ENCODE measurements around the gene SNAPC3. TPM values are rescaled to one million over a fixed set of nuclear protein-coding genes. Genes with fewer than 3 reads are reported as not detected.
A peak's percentile ranks its signal among the peaks of the same experiment; 100 is the strongest.

Gene SNAPC3
- total RNA-seq, 5 donors from 2014 or later (not counting 1 experiment from before 2014, with no cell fraction given): 11.3 to 32.4 (median 25.6) TPM

DNA sequence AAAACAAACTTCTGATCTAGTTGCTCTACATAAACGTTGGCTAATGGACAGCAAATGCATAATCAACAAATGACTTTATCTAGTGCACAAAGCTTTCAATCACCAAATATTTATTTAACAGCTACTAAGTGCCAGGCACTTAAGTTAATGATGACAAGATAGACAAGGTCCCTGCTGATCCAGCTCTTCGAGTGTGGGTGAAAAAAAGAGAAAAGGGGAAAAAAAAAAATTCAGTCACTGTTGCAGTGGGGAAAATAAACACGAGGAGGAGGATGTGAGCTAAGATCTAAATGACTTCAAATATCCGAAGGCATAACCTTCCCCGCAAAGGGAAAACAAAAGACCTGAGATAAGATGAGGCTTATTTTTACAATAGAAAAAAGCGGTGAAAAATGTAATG lies 78.5 kb downstream of the SNAPC3 start:
- H3K4me1 ChIP-seq (ENCODE audit: control insufficient read depth in 1 of 2, extremely low read depth in 1 of 2, insufficient read depth in 2 of 2, low read length in 2 of 2): peaks cover 15 to 26% of the 10 kb centered on the region in 2 experiments
- peaks cover 16 to 41% of the 10 kb centered on the region in 2 donors for H3K36me3 ChIP-seq (ENCODE audit: control insufficient read depth in 2 of 2, extremely low read depth in 1 of 2, insufficient read depth in 1 of 2, low read length in 1 of 2)
- H3K4me3 ChIP-seq (ENCODE audit: control insufficient read depth in 1 of 2, extremely low read depth in 1 of 2, low read length in 1 of 2): no peak overlapping the region
- H3K9me3 ChIP-seq: no peaks in the 10 kb centered on the region
- WGBS (ENCODE audit: insufficient coverage): 58% methylated on average over 3 of the region's 6 CpGs
- Mint-ChIP-seq H3K4me1 (peaks cover 73 to 77% (median 74%) of the 10 kb centered on the region in 3 donors), H3K4me3 (peak overlapping the region; percentile 2 to 44 (median 23)), H3K27me3 (no peaks in the 10 kb centered on the region), H3K9me3 (no peaks in the 10 kb centered on the region), H3K27ac (peak overlapping the region; percentile 50 to 57), H3K36me3 (peaks cover 42% of the 10 kb centered on the region)
- no peak overlapping the region for H3K27ac ChIP-seq (ENCODE audit: low read length)
- no peaks in the 10 kb centered on the region for H3K27me3 ChIP-seq (replicated peaks in 1 of 2; ENCODE audit: control insufficient read depth in 2 of 2, extremely low read depth in 1 of 2, insufficient read depth in 2 of 2, low read length in 1 of 2)
- ChIA-PET POLR2A (interaction anchor here (0.7 to 1.2 kb wide), 4 partner anchors 12 to 52 kb away, joined by 3 to 7 read pairs (median 4); partner anchors contain the start of gene CCDC171 (in 2 of the 2)), CTCF (interaction anchor here (0.6 to 1.3 kb wide), 7 partner anchors 13 to 191 kb away, joined by 3 to 9 read pairs (median 4); no protein-coding TSS in a partner anchor)
- ATAC-seq (replicated peaks in 1 of 4) (peak in 1 of 4 experiments; percentile 46), DNase-seq (peak in 1 of 35 experiments; percentile 34)

DNA sequence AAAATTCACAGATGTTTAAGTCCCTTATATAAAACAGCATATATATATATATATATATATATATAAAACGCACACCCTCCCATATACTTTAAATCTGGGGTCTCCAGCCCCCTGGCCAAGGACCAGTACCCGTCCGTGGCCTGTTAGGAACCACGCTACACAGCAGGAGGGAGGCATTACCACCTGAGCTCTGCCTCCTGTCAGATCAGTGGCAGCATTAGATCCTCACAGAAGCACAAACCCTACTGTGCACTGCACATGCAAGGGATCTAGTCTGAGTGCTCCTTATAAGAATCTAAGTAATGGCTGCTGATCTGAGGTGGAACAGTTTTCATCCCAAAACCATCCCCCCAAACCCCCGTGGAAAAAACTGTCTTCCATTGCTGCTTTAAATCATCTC lies 79.1 kb downstream of the SNAPC3 start:
- peak overlapping the region in 1 of 3 donors; percentile 8 for H3K4me3 Mint-ChIP-seq
- H3K4me1 ChIP-seq (ENCODE audit: control insufficient read depth in 1 of 2, extremely low read depth in 1 of 2, insufficient read depth in 2 of 2, low read length in 2 of 2): peaks cover 15 to 26% of the 10 kb centered on the region in 2 experiments
- no peak overlapping the region for H3K27ac Mint-ChIP-seq

DNA sequence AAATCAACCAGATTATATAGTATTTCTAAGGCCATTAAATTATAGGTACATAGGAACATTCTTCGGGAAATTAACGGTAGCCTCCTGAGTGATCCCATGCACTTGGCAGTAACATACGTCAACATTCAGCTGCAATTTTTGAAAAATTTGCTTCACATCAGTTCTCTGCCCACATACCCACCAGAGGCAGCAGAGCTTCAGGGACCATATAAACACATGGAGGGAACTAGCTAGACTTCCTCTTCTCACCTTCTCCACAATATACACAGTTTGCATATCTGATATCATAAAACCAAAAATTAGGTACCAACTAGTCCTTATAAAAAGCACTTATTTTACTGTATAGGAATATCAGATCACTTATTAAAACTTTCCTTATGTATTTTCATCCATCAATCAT lies 83.2 kb downstream of the SNAPC3 start:
- Mint-ChIP-seq H3K4me1 (peaks cover 69 to 74% (median 72%) of the 10 kb centered on the region in 3 donors), H3K36me3 (peaks cover 40% of the 10 kb centered on the region), H3K27me3 (no peaks in the 10 kb centered on the region), H3K4me3 (peak overlapping the region in 1 of 3 donors; percentile 27), H3K27ac (no peak overlapping the region), H3K9me3 (no peaks in the 10 kb centered on the region)
- no peak for ATAC-seq (replicated peaks in 1 of 4)
- peak in 1 of 35 experiments; percentile 26 for DNase-seq
- Histone ChIP-seq H3K4me1 (ENCODE audit: control insufficient read depth in 1 of 2, extremely low read depth in 1 of 2, insufficient read depth in 2 of 2, low read length in 2 of 2) (peaks cover 19 to 23% of the 10 kb centered on the region in 2 experiments), H3K27me3 (replicated peaks in 1 of 2; ENCODE audit: control insufficient read depth in 2 of 2, extremely low read depth in 1 of 2, insufficient read depth in 2 of 2, low read length in 1 of 2) (no peaks in the 10 kb centered on the region), H3K36me3 (ENCODE audit: control insufficient read depth in 2 of 2, extremely low read depth in 1 of 2, insufficient read depth in 1 of 2, low read length in 1 of 2) (peaks cover 8 to 43% of the 10 kb centered on the region in 2 donors), H3K4me3 (ENCODE audit: control insufficient read depth in 1 of 2, extremely low read depth in 1 of 2, low read length in 1 of 2) (no peak overlapping the region), H3K27ac (ENCODE audit: low read length) (no peak overlapping the region), H3K9me3 (no peaks in the 10 kb centered on the region)
- WGBS (ENCODE audit: insufficient coverage): 88% methylated on average over 3 of the region's 3 CpGs
- CTCF ChIA-PET: interaction anchor here (0.5 to 1.8 kb wide), 4 partner anchors 10 to 100 kb away, joined by 3 to 9 read pairs (median 4); partner anchors contain the start of gene CCDC171 (in 1 of the 2)
- POLR2A ChIA-PET: no interaction called here

More for the DNA sequence above, 79.1 kb downstream of the SNAPC3 start:
- no peaks in the 10 kb centered on the region for H3K27me3 ChIP-seq (replicated peaks in 1 of 2; ENCODE audit: control insufficient read depth in 2 of 2, extremely low read depth in 1 of 2, insufficient read depth in 2 of 2, low read length in 1 of 2)
- Mint-ChIP-seq H3K27me3 (no peaks in the 10 kb centered on the region), H3K4me1 (peaks cover 73 to 77% (median 74%) of the 10 kb centered on the region in 3 donors), H3K36me3 (peaks cover 44% of the 10 kb centered on the region), H3K9me3 (no peaks in the 10 kb centered on the region)
- ATAC-seq (replicated peaks in 1 of 4) (no peak), DNase-seq (no peak)
- ChIA-PET POLR2A (interaction anchor here (0.7 to 1.2 kb wide), 2 partner anchors 51 kb away, joined by 3 read pairs; partner anchors contain the start of gene CCDC171 (in 2 of the 2)), CTCF (interaction anchor here (0.7 to 1.0 kb wide), 3 partner anchors 46 to 192 kb away, joined by 3 to 4 read pairs (median 3); no protein-coding TSS in a partner anchor)
- no CpG with 5 or more reads among the region's 5 CpGs for WGBS (ENCODE audit: insufficient coverage)
- H3K36me3 ChIP-seq (ENCODE audit: control insufficient read depth in 2 of 2, extremely low read depth in 1 of 2, insufficient read depth in 1 of 2, low read length in 1 of 2): peaks cover 16 to 47% of the 10 kb centered on the region in 2 donors
- no peak overlapping the region for H3K4me3 ChIP-seq (ENCODE audit: control insufficient read depth in 1 of 2, extremely low read depth in 1 of 2, low read length in 1 of 2)
- H3K27ac ChIP-seq (ENCODE audit: low read length): no peak overlapping the region
- no peaks in the 10 kb centered on the region for H3K9me3 ChIP-seq

DNA sequence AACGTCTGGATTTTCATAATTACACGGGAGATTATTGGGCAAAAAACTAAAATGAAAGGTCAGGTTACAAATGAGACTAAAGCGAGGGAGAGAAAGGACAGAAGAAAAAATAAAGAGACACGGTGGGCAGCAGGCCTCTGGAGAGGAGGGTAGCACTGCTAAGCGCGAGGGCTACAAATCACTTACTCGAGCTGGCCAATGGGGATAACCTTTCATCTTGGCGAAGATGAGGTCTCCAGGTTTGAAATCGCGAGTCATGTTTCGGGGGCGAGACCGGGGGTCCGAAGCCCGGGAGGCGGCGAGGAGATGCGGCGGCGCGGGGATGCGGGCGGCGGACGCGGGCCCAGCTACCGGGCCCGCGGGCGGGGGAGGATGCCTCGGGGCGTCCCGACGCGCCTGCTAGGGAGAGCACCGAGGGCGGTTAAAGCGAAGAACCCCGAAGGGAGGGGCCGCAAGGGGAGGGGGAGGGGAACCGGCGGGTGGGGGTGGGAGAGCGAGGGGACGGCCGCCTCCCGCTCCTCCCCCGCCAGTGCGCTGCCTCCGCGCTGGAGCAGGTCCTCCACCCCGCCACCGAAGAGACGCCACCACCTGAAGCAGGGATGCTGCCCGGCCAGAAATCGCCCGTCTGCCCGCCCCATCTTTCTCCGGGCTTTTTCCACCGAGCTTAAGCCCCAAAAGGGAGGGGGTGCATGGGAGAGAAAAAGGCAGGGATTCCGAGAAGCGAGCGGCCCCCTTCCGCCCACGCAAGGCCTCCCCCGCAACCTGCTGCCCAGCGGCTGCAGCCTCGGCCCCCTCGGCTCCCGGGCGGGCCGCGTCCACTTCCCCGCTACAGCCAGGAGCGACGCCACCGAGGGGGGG lies 87.5 kb downstream of the SNAPC3 start:
- H3K27ac Mint-ChIP-seq: peak overlapping the region; percentile 94 to 95
- peaks cover 22% of the 10 kb centered on the region for H3K36me3 Mint-ChIP-seq
- peak; percentile 52 to 58 (median 54) for ATAC-seq (replicated peaks in 1 of 4)
- H3K27me3 Mint-ChIP-seq: no peaks in the 10 kb centered on the region
- ChIA-PET CTCF (interaction anchor here in 1 of 2 donors (0.6 to 1.1 kb wide), 3 partner anchors 41 to 153 kb away, joined by 3 to 8 read pairs (median 4); partner anchors contain the start of gene CCDC171), POLR2A (interaction anchor here in 1 of 2 donors (0.6 to 1.7 kb wide), 5 partner anchors 14 to 43 kb away, joined by 3 to 7 read pairs (median 4); partner anchors contain the start of gene CCDC171)
- no peaks in the 10 kb centered on the region for H3K27me3 ChIP-seq (replicated peaks in 1 of 2; ENCODE audit: control insufficient read depth in 2 of 2, extremely low read depth in 1 of 2, insufficient read depth in 2 of 2, low read length in 1 of 2)
- under 1% methylated on average over 40 of the region's 76 CpGs for WGBS (ENCODE audit: insufficient coverage)
- H3K9me3 Mint-ChIP-seq: no peaks in the 10 kb centered on the region
- peaks cover 63 to 71% (median 64%) of the 10 kb centered on the region in 3 donors for H3K4me1 Mint-ChIP-seq
- peaks cover 10 to 37% of the 10 kb centered on the region in 2 experiments for H3K4me1 ChIP-seq (ENCODE audit: control insufficient read depth in 1 of 2, extremely low read depth in 1 of 2, insufficient read depth in 2 of 2, low read length in 2 of 2)
- H3K27ac ChIP-seq (ENCODE audit: low read length): peak overlapping the region; percentile 64
- peak in 34 of 35 experiments; percentile 32 to 77 (median 56) for DNase-seq
- H3K4me3 ChIP-seq (ENCODE audit: control insufficient read depth in 1 of 2, extremely low read depth in 1 of 2, low read length in 1 of 2): peak overlapping the region; percentile 94
- peaks cover 2 to 23% of the 10 kb centered on the region in 2 donors for H3K36me3 ChIP-seq (ENCODE audit: control insufficient read depth in 2 of 2, extremely low read depth in 1 of 2, insufficient read depth in 1 of 2, low read length in 1 of 2)
- H3K9me3 ChIP-seq: no peaks in the 10 kb centered on the region
- peak overlapping the region; percentile 87 to 98 (median 89) for H3K4me3 Mint-ChIP-seq

DNA sequence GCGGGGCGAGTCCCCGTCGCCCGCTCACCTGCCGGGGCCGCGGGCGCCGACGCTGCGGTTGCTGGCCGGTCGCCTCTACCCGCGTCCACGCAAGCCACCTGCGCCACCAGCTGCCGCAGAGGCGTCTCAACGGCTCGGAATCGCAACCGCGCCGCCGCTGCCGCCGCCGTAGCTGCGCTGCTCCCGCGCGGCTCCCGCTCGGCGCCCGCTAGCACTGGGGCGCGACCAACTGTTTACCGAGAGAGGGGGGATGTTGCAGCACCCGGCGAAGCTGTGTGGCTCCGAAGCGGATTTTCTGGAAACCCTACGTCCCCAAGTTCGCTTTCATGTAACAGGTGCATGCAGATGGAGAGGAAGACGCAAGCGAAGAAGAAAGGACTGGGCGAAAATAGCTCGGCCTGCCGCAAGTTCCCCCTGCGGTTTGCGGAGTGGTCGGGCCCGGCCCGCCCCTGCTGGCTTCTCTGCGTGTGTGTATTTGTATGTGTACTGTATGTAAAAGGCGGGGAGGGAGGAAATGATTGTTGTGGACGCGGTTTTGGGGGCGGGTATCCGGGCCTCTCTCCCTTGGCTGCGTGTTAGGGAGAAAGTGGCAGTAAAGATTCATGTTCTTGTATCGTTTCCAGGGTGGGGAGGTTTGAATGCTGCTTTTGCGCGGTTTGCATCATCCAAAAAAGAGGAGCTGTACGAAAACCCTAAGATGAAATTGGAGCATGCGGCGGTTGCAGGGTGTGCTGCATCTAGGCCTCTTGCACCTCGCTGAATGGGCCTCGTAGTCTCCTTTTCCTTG lies 88.3 kb downstream of the SNAPC3 start, which contains the start of gene PSIP1:
PSIP1 (minus strand) TSS at position 182 of the 787 bp plus-strand sequence. CDS start 782 bp downstream, outside the sequence.
- H3K4me1 Mint-ChIP-seq: peaks cover 59 to 66% (median 59%) of the 10 kb centered on the region in 3 donors
- peak; percentile 82 to 87 (median 85) for ATAC-seq (replicated peaks in 1 of 4)

More for the DNA sequence above, 88.3 kb downstream of the SNAPC3 start, which contains the start of gene PSIP1:
- Histone ChIP-seq H3K27me3 (replicated peaks in 1 of 2; ENCODE audit: control insufficient read depth in 2 of 2, extremely low read depth in 1 of 2, insufficient read depth in 2 of 2, low read length in 1 of 2) (no peaks in the 10 kb centered on the region), H3K4me1 (ENCODE audit: control insufficient read depth in 1 of 2, extremely low read depth in 1 of 2, insufficient read depth in 2 of 2, low read length in 2 of 2) (peaks cover 10 to 36% of the 10 kb centered on the region in 2 experiments), H3K4me3 (ENCODE audit: control insufficient read depth in 1 of 2, extremely low read depth in 1 of 2, low read length in 1 of 2) (peak within 1 kb of the TSS; percentile 94), H3K9me3 (no peaks in the 10 kb centered on the region), H3K36me3 (ENCODE audit: control insufficient read depth in 2 of 2, extremely low read depth in 1 of 2, insufficient read depth in 1 of 2, low read length in 1 of 2) (peaks cover 0 to 16% of the 10 kb centered on the region in 2 donors), H3K27ac (ENCODE audit: low read length) (peak within 1 kb of the TSS; percentile 99)
- Mint-ChIP-seq H3K36me3 (peaks cover 19% of the 10 kb centered on the region), H3K27me3 (no peaks in the 10 kb centered on the region), H3K9me3 (no peaks in the 10 kb centered on the region), H3K4me3 (peak within 1 kb of the TSS; percentile 90 to 98 (median 93)), H3K27ac (peak within 1 kb of the TSS; percentile 100)
- under 1% methylated on average over 61 of the region's 72 CpGs for WGBS (ENCODE audit: insufficient coverage)
- peak; percentile 75 to 93 (median 83) for DNase-seq
- CTCF ChIA-PET: interaction anchor here (0.6 to 1.3 kb wide), 5 partner anchors 26 to 154 kb away, joined by 3 to 9 read pairs (median 4); partner anchors contain the start of gene CCDC171 (in 1 of the 2)
- POLR2A ChIA-PET: interaction anchor here in 1 of 2 donors (0.6 to 1.7 kb wide), 4 partner anchors 10 to 199 kb away, joined by 3 to 7 read pairs (median 4); partner anchors contain the start of gene CCDC171

All from T-cell (primary cell).